Memory B cell (primary cell): ENCODE measurements around the gene SLC39A11.
"Not testable (repeated sequence)": the region's sequence is repeated elsewhere in the genome, so short reads cannot be mapped to it uniquely, and the experiment has no call there.

Experiments
- ATAC-seq: fragments of 150-1000 bp; cut with Tn5 transposase; 2 replicates; pipeline ENCODE4 v1.10.0; 2021; ENCODE audit warnings: low read depth, mild to moderate bottlenecking, moderate library complexity
- DNase-seq, 2 donors: peaks; one replicate each; pipeline ENCODE4 v3.0.0; 2022; ENCODE audit warnings: low spot score in 2 of 2
- H3K27ac Mint-ChIP-seq: one replicate; pipeline ENCODE4 v1.8.0; 2022; ENCODE audit warnings: mild to moderate bottlenecking, moderate library complexity, mixed read lengths
- H3K27me3 Mint-ChIP-seq: one replicate; pipeline ENCODE4 v1.8.0; 2022; ENCODE audit warnings: mixed read lengths
- H3K36me3 Mint-ChIP-seq: one replicate; pipeline ENCODE4 v1.8.0; 2022; ENCODE audit warnings: mild to moderate bottlenecking, mixed read lengths
- H3K4me1 Mint-ChIP-seq: one replicate; pipeline ENCODE4 v1.8.0; 2022; ENCODE audit warnings: mixed read lengths
- H3K4me3 Mint-ChIP-seq: one replicate; pipeline ENCODE4 v1.8.0; 2022; ENCODE audit warnings: mild to moderate bottlenecking, moderate library complexity, mixed read lengths
- H3K9me3 Mint-ChIP-seq: one replicate; pipeline ENCODE4 v1.8.0; 2022; ENCODE audit warnings: mixed read lengths

Gene SLC39A11

GRCh38 chr17:73072219-73072962 is 20.1 kb downstream of the SLC39A11 start:
- DNase-seq, result no peak
- Mint-ChIP-seq H3K4me3 (no peak overlapping the region), H3K36me3 (peaks cover 29% of the 10 kb centered on the region), H3K4me1 (peaks cover 4% of the 10 kb centered on the region), H3K9me3 (no peaks in the 10 kb centered on the region), H3K27me3 (no peaks in the 10 kb centered on the region), H3K27ac (no peak overlapping the region)
- no peak for ATAC-seq

DNA sequence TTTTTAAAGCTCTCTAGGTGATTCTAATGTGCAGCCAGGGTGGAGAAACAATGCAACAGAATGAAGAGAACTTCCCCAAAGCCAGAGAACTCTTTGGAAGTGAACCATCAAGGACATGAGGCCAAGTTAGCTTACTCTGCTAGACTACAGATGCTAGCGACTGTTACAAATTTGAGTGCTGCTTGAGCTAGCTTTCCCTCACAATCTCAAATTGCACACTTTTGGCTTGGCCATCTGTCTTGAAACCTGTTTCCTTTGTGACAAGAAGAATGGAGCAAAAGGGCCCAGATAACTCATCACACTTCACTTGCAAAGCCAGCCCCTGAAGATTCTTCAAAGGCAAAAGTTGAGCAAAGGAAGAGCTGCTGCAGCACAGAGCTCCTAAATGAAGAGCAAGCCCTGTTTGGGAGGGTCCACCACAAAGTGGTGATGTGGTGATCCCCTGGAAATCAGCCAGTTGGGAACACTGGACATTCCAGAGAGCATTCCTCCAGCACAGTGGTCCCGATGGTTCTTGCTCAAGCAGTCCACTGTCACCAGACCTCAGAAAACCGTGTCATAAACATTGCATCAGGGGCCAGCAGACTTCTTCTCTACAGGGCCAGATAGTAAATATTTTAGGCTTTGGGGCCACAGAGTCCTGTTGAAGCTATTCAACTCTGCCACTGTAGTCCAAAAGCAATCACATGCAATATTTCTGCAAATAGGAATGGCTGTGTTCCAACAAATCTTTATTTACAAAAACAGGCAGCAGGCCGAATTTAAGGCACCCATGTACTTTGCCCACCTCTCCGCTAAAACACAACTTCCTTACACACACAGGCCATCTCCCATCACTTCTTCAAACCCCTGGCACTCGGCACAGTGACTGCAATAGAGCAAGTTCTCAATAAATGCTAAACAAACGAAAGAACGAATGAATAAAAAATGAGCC is 21.2 kb downstream of the SLC39A11 start:
- H3K4me1 Mint-ChIP-seq, result peaks cover 4% of the 10 kb centered on the region
- no peaks in the 10 kb centered on the region for H3K27me3 Mint-ChIP-seq
- H3K4me3 Mint-ChIP-seq, result no peak overlapping the region
- H3K27ac Mint-ChIP-seq, result no peak overlapping the region
- no peak for DNase-seq
- peaks cover 30% of the 10 kb centered on the region for H3K36me3 Mint-ChIP-seq
- no peaks in the 10 kb centered on the region for H3K9me3 Mint-ChIP-seq
- no peak for ATAC-seq

GRCh38 chr17:73069841-73070240 is 22.6 kb downstream of the SLC39A11 start:
- H3K27me3 Mint-ChIP-seq, result no peaks in the 10 kb centered on the region
- ATAC-seq, result no peak
- H3K4me3 Mint-ChIP-seq, result no peak overlapping the region
- no peak overlapping the region for H3K27ac Mint-ChIP-seq
- no peak for DNase-seq
- peaks cover 27% of the 10 kb centered on the region for H3K36me3 Mint-ChIP-seq
- peaks cover 4% of the 10 kb centered on the region for H3K4me1 Mint-ChIP-seq
- H3K9me3 Mint-ChIP-seq, result no peaks in the 10 kb centered on the region

DNA sequence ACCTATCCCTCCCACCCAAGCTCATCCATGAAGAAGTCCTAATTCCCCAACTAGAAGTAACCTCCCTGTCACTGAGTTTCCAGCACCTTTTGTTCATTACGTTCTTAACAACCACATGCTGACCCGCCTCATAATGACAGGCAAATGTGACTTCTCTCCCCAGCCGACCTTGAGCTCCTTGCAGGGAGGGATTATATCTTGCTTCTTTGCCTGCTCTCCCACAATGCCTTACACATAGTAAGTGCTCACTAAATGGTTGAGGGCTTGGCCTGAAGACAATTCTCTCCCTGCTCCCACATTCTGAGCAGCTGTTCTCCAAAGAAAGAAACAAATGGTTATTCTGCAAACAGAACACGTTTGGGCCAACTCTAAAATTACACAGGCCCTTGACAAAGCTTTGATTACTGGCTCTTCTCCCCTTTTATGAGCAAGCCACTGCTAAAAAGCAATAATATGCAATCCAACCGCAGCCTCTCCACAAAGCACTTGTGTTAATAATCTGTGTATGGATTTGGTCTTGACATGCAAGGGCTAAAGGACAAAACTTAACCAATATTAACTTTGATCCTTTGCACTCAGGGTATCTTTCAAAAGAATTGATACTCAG is 23.2 kb downstream of the SLC39A11 start:
- DNase-seq (no peak), ATAC-seq (no peak)
- peaks cover 4% of the 10 kb centered on the region for H3K4me1 Mint-ChIP-seq
- H3K36me3 Mint-ChIP-seq, result peaks cover 27% of the 10 kb centered on the region
- no peaks in the 10 kb centered on the region for H3K9me3 Mint-ChIP-seq
- H3K27me3 Mint-ChIP-seq, result no peaks in the 10 kb centered on the region
- no peak overlapping the region for H3K27ac Mint-ChIP-seq
- no peak overlapping the region for H3K4me3 Mint-ChIP-seq

DNA sequence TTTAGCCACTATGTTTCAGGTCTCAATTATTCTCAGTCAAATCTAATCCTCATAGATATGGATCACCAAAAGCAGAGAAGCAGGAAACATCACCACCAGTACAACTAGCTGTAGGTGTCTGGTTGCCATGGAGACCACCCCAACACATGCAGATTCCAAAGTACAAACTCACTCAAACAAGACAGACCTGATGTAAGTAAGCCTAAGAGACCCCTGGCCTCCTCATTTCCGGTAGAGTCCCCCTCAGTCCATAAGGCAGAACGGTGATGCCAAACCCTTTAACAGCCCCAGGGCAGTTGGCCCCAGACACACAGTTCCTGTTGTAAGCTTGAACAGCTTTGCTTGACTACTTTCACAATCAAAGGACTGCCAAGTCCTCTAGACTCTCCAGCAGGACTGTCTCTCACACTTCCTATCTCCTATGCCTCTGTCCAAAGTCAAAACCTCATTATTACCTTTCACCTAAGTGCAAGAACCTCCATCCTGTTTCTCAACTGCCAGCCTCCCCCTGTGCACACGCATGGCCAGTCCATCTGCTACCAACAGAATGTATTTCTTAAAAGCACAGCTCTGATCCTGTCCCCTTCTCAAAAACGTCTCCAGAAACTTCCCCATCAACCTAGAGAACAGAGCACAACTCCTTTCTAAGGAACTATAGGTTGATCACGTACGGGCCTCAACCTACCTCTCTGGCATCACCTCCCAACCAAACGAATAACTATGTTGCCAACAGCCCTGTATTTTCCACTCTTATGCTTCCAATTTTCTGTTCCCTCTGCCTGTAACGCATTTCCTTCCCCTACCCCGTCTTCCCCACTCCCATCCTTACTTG is 23.9 kb downstream of the SLC39A11 start:
- Mint-ChIP-seq H3K27ac (no peak overlapping the region), H3K9me3 (no peaks in the 10 kb centered on the region), H3K36me3 (peaks cover 25% of the 10 kb centered on the region), H3K27me3 (no peaks in the 10 kb centered on the region), H3K4me3 (no peak overlapping the region), H3K4me1 (peaks cover 4% of the 10 kb centered on the region)
- DNase-seq, result no peak
- no peak for ATAC-seq

DNA sequence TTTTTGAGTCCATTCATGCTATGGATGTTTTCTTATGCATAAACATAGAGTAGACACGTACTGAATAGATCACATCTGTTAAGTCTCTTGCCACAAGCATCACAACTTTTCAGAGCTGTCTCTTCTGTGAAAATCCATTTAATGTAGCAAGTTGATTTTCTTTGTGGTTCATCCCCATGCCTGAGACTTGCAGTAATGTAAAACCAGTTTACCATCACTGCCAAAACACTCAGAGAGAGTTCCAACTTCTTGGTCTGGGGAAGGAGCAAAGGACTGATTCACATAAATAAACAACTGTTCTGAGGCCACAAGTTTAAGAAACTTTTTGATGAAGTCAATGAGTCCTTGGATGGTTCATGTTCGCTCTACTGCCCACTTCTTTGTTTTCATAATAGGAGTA is 24.8 kb downstream of the SLC39A11 start:
- H3K4me3 Mint-ChIP-seq, result not testable (repeated sequence)

GRCh38 chr17:73067075-73067474 is 25.4 kb downstream of the SLC39A11 start:
- no peak for ATAC-seq
- Mint-ChIP-seq H3K4me1 (peaks cover 4% of the 10 kb centered on the region), H3K4me3 (no peak overlapping the region), H3K27ac (no peak overlapping the region), H3K9me3 (no peaks in the 10 kb centered on the region), H3K36me3 (peaks cover 22% of the 10 kb centered on the region), H3K27me3 (no peaks in the 10 kb centered on the region)
- DNase-seq, result no peak

More for the DNA sequence above, 24.8 kb downstream of the SLC39A11 start:
- not testable (repeated sequence) for DNase-seq, ATAC-seq, H3K27me3 Mint-ChIP-seq, H3K4me1 Mint-ChIP-seq, H3K27ac Mint-ChIP-seq, H3K9me3 Mint-ChIP-seq
- H3K36me3 Mint-ChIP-seq, result peaks cover 25% of the 10 kb centered on the region

GRCh38 chr17:73066148-73066884 is 26.2 kb downstream of the SLC39A11 start:
- Mint-ChIP-seq H3K36me3 (peaks cover 18% of the 10 kb centered on the region), H3K27ac (no peak overlapping the region), H3K4me1 (peaks cover 4% of the 10 kb centered on the region), H3K27me3 (no peaks in the 10 kb centered on the region), H3K4me3 (no peak overlapping the region), H3K9me3 (no peaks in the 10 kb centered on the region)
- ATAC-seq, result no peak
- DNase-seq, result no peak

DNA sequence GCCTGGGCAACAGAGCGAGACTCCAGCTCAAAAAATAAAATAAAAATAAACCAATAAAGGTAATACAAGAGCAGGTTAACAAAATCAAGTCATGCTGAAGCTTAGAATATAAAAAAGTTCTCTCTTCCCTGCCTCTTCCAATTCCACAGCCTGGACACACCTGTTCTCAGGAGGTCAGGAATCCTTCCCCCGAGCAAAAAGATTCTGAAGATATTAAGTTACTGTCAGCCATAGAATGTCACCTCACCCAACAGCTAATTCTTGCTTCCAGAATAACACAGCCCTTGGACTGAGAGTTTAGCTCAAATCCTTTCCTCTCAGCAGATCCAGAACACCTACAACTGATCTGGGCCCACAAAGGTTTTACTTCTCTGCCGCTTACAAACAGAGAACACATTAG is 27.1 kb downstream of the SLC39A11 start:
- Mint-ChIP-seq H3K27ac (no peak overlapping the region), H3K4me1 (peaks cover 4% of the 10 kb centered on the region), H3K36me3 (peaks cover 14% of the 10 kb centered on the region), H3K4me3 (no peak overlapping the region), H3K27me3 (no peaks in the 10 kb centered on the region), H3K9me3 (no peaks in the 10 kb centered on the region)
- no peak for DNase-seq
- ATAC-seq, result no peak

GRCh38 chr17:73064084-73064938 is 28.2 kb downstream of the SLC39A11 start:
- H3K27ac Mint-ChIP-seq, result no peak overlapping the region
- ATAC-seq (no peak), DNase-seq (no peak)
- no peaks in the 10 kb centered on the region for H3K27me3 Mint-ChIP-seq
- no peak overlapping the region for H3K4me3 Mint-ChIP-seq
- peaks cover 4% of the 10 kb centered on the region for H3K4me1 Mint-ChIP-seq
- H3K36me3 Mint-ChIP-seq, result peaks cover 13% of the 10 kb centered on the region
- H3K9me3 Mint-ChIP-seq, result no peaks in the 10 kb centered on the region

DNA sequence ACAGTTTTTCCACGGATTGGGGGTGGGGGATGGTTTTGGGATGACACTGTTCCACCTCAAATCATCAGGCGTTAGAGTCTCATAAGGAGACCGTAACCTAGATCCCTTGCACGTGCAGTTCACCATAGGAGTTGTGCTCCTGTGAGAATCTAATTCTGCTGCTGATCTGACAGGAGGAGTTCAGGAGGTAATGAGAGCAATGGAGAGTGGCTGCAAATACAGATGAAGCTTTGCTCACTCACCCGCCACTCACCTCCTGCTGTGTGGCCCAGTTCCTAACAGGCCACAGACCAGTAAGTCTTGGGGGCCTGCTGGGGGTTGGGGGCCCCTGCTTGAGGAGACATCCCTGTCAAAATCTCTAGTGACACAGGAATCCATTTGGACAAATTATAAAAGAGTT is 29.8 kb downstream of the SLC39A11 start:
- Mint-ChIP-seq H3K27ac (no peak overlapping the region), H3K27me3 (no peaks in the 10 kb centered on the region), H3K4me3 (no peak overlapping the region), H3K9me3 (no peaks in the 10 kb centered on the region), H3K4me1 (no peaks in the 10 kb centered on the region), H3K36me3 (peaks cover 6% of the 10 kb centered on the region)
- DNase-seq (no peak), ATAC-seq (no peak)

DNA sequence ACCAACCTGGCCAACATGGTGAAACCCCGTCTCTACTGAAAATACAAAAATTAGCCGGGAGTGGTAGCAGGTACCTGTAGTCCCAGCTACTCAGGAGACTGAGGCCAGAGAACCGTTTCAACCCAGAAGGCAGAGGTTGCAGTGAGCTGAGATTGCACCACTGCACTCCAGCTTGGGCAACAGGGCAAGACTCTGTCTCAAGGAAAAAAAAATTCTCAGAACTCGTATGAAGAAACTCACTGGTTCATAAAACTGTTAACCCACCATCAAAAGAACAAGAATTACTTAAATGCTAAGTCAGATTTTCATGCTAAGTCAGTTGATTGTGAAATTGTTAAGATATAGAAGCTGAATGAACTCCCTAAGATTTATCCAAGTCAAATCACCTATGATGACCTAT is 31.3 kb downstream of the SLC39A11 start:
- Mint-ChIP-seq H3K9me3 (no peaks in the 10 kb centered on the region), H3K36me3 (peaks cover 2% of the 10 kb centered on the region), H3K4me3 (no peak overlapping the region), H3K27me3 (no peaks in the 10 kb centered on the region), H3K4me1 (no peaks in the 10 kb centered on the region), H3K27ac (no peak overlapping the region)
- no peak for DNase-seq
- no peak for ATAC-seq
